VCaP (cell line): ENCODE results near the gene PHACTR2.
A peak's percentile ranks its signal among the peaks of the same experiment; 100 is the strongest.

ENCODE experiments used
- H3K27ac ChIP-seq: fragments of 450-650 bp; 2 replicates; pipeline ENCODE4 v1.5.1; 2017
- TF ChIP-seq, protein P1 (sequence below): fragments of 450-650 bp; conservative IDR thresholded peaks from 2 replicates; pipeline ENCODE4 v1.5.1; 2017; ENCODE audit warnings: mild to moderate bottlenecking, moderate library complexity

The PHACTR2 gene

DNA sequence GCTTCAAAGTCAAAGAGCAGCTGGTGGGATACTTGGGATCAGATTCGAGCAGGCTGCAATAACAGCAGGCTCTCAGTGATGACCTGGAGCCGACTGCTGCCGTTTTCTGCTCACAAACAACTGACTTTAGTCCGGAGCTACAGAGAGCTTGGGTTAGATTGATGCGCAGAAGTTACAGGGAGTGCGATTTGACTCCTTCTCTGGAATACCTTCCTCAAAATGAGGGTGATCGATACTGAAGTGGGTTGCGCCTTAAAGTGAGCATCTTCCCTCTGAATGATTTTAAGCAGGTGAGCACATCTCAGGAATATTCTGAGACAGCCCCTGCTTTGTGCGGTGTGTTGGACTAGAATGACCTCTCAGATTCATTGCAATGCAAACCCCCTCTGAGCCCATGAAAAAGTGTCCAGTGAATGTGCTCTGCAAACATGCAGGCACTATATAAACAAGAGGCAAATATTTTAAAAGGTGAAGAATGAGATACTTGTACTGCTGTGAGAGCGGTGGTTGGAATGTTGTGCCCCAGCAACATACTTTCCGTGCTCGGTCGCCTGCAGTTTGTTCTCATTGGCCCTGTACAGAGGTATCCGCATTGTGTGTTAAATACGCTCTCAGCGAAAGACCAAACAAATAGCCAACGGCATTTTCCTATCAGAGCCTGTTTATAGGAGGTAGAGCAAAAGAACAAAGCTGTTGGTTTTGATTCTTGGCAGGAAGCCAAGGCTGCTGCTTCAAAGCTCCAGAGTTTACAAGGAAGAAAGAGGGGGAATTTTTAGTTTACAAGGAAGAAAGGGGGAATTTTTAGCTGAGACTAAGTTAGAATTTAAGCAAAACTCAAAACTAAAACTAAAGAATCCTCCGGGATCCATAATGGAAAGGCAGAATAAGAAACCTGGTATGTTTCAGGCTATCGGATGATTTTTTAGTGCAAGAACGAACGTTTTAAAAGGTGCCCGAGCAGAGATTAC lies 67.7 kb downstream of the PHACTR2 start:
- peak overlapping the region; percentile 84 for H3K27ac ChIP-seq

DNA sequence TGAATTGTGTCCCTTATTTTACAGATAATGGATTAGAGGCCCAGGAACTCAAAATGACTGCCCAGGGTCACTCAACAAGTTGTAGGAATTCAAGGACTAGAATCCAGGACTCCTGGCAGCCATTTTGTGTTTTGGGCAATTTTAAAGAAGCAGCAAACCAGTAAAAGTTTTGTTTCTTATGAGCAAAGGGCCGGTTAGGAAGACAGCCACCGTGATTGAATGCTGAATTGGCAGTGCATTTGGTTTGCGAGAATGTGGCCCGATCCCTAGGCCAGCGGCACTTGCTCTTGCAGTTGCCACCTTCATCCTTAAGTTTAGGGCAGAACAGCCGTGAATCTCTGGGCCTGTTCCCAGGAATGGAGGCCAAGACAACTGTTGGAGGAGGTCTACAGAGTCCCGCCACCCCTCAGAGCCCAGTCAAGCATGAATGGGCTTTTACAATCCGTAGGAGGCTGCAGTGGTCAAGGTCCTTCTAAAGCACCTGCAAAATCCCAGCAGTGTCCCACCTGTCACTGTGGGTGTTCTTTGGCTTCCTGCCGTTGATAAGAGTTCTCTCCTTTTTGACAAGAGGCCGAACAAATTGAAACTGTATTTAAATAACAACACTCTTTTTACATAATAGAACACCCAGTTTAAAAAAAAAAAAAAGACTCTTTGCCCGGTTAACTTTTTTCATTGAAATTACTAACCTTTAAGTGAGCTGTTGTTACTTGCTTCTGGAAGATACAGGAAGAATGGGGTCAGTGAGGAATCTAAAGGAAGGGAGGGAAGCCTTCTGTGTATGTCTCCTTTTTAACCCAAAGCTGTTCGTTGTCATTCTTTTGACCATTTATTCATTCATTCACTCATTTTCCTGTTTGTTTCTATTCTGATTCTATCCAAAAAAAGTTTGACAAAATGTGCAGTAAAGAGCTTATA lies 68.7 kb downstream of the PHACTR2 start:
- TF ChIP-seq, protein P1, sequence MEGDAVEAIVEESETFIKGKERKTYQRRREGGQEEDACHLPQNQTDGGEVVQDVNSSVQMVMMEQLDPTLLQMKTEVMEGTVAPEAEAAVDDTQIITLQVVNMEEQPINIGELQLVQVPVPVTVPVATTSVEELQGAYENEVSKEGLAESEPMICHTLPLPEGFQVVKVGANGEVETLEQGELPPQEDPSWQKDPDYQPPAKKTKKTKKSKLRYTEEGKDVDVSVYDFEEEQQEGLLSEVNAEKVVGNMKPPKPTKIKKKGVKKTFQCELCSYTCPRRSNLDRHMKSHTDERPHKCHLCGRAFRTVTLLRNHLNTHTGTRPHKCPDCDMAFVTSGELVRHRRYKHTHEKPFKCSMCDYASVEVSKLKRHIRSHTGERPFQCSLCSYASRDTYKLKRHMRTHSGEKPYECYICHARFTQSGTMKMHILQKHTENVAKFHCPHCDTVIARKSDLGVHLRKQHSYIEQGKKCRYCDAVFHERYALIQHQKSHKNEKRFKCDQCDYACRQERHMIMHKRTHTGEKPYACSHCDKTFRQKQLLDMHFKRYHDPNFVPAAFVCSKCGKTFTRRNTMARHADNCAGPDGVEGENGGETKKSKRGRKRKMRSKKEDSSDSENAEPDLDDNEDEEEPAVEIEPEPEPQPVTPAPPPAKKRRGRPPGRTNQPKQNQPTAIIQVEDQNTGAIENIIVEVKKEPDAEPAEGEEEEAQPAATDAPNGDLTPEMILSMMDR, result no peak
- H3K27ac ChIP-seq, result peak overlapping the region; percentile 84

More for the DNA sequence above, 67.7 kb downstream of the PHACTR2 start:
- TF ChIP-seq, protein P1, result no peak

DNA sequence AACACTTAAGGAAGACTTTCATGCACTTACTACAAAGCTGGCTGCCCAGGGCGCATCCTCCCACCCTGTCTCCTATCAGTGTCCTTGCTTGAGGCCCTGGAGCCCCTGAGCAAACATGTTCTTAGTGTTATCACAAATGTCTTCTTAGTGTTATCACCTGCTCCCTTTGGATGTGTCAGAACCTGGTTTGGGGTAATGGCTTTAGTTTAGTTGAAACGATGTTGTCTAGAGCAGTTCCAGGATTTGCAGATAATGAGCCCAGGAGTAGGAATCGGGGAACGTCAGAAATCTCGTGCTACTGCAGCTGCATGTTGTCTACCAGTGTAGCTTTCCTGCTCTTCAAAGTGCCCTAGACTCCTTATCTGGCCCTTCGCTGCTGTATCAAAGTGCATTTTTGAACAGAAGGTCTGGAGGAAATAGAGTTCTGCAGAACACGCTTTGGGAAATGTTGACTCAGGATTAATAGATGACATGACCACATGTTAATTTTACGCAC lies 69.6 kb downstream of the PHACTR2 start:
- TF ChIP-seq, protein P1, result no peak
- peak overlapping the region; percentile 84 for H3K27ac ChIP-seq

DNA sequence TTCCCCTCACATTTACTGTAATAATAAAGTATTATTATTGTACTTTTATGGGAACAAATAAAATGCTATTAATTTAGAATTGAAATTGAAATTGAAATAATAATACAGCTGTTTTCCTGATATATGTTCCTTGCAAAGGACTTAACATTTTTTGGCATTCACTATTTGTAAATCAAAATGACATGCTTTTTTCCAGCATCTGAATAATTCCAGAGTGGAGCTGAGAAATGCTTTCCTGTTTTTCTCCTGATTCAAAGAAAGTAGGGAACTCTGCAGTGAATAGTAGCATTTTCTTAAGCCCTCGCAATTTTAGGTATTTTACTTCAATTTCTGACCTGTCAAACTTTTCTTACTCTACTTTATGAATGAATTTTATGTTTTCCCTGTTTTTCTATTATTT lies 72.1 kb downstream of the PHACTR2 start:
- H3K27ac ChIP-seq, result no peak overlapping the region

DNA sequence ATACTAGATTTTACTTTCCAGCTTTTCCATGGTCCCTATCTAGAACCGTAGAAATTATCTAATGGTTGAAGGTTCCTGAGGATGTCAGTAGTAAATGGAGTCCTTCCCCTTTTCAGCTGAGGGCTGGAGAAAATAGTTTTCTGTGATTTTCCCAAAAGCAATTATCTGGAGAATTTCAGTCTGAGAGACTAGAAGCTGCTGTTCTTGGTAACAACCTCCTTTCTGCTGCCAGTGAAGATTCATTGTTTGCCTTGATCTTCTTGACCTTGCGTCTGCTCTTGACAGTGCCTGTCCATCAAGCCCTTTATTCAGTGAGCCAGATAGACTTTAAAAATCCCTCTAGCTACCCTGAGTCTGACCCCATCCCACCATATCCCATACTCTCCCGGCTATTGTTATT lies 73.1 kb downstream of the PHACTR2 start:
- TF ChIP-seq, protein P1, result no peak
- no peak overlapping the region for H3K27ac ChIP-seq

More for the DNA sequence above, 72.1 kb downstream of the PHACTR2 start:
- TF ChIP-seq, protein P1, result no peak

DNA sequence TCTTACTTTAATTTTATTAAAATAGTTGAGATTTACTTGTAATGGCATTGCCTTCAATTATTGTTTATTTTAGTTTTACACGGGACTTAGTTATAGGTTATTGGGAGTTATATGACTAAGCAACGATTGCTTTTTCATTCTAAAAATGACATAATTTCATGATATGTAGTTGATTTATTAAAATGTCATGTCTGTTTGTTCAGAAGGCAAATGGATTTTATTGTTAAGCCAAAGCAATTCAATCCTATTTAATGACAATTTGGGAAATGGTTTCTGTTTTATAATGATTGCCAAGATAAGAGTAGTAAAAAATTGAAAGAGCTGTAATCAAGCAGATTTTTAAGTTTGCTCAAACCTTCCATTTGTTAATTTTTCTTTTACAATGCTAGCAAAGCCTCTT lies 74.7 kb downstream of the PHACTR2 start:
- TF ChIP-seq, protein P1, result no peak

DNA sequence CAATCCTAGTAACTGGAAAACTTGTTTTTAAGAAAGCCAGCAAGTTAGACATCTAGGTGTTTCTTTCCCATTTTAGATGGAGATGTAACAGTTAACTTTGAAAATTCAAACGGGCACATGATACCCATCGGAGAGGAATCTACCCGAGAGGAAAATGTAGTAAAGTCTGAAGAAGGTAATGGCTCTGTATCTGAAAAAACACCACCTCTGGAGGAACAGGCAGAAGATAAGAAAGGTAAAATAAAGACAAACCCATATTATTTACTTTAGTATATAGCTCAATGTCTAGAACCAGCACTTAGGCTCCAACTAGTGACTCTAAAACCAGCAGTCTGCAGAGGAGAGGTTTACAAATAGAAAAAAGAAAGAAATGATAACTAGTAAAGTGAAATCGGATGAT lies 75.9 kb downstream of the PHACTR2 start:
- H3K27ac ChIP-seq, result no peak overlapping the region
- TF ChIP-seq, protein P1, result no peak

More for the DNA sequence above, 74.7 kb downstream of the PHACTR2 start:
- no peak overlapping the region for H3K27ac ChIP-seq
